Smooth muscle cell (in vitro differentiated cells): ENCODE data around the gene FMNL3. TPM values are rescaled to one million over a fixed set of nuclear protein-coding genes. Genes with fewer than 3 reads are reported as not detected.
A peak's percentile ranks its signal among the peaks of the same experiment; 100 is the strongest.

Experiments used
- DNase-seq: peaks from one replicate; lab custom pipeline; 2025; ENCODE audit not compliant: unreplicated experiment; lab: John Stamatoyannopoulos, UW
- H2AFZ ChIP-seq: fragments of 200-600 bp; sonication (generic); 2 replicates; pipeline ENCODE4 v1.6.0; 2016; ENCODE audit warnings: antibody characterized with exemption, low read depth, mild to moderate bottlenecking
- H3F3A ChIP-seq: fragments of 200-600 bp; sonication (generic); 2 replicates; pipeline ENCODE4 v1.6.0; 2017; ENCODE audit warnings: antibody characterized with exemption, low read depth
- H3K27ac ChIP-seq: fragments of 200-600 bp; sonication (generic); 2 replicates; pipeline ENCODE4 v1.5.1; 2016; ENCODE audit warnings: low read depth, mild to moderate bottlenecking
- H3K27me3 ChIP-seq: fragments of 200-600 bp; sonication (generic); 2 replicates; pipeline ENCODE4 v1.6.1; 2016; ENCODE audit warnings: low read depth, mild to moderate bottlenecking
- H3K36me3 ChIP-seq: fragments of 200-600 bp; sonication (generic); 2 replicates; pipeline ENCODE4 v1.5.1; 2016; ENCODE audit warnings: low read depth
- H3K4me1 ChIP-seq: fragments of 200-600 bp; sonication (generic); 2 replicates; pipeline ENCODE4 v1.5.1; 2016; ENCODE audit warnings: low read depth
- H3K4me2 ChIP-seq: fragments of 200-600 bp; sonication (generic); 2 replicates; pipeline ENCODE4 v1.6.0; 2016; ENCODE audit warnings: mild to moderate bottlenecking
- H3K4me3 ChIP-seq: fragments of 200-600 bp; sonication (generic); 2 replicates; pipeline ENCODE4 v1.5.1; 2016; ENCODE audit warnings: mild to moderate bottlenecking
- H3K79me2 ChIP-seq: fragments of 200-600 bp; sonication (generic); 2 replicates; pipeline ENCODE4 v1.6.0; 2016; ENCODE audit warnings: low read depth, mild to moderate bottlenecking
- H3K9ac ChIP-seq: fragments of 200-600 bp; sonication (generic); 2 replicates; pipeline ENCODE4 v1.6.0; 2016; ENCODE audit warnings: low read depth
- H3K9me3 ChIP-seq: fragments of 200-600 bp; sonication (generic); replicated peaks from 2 replicates; pipeline ENCODE4 v1.5.1; 2016; ENCODE audit warnings: low read depth
- H4K20me1 ChIP-seq: fragments of 200-600 bp; sonication (generic); 2 replicates; pipeline ENCODE4 v1.6.0; 2016; ENCODE audit warnings: low read depth
- WGBS: methylation state at CpG from one replicate; pipeline ENCODE4 v1.1.7; 2016; ENCODE audit warnings: low lambda C conversion rate; 5-methylcytosine and 5-hydroxymethylcytosine counted together
- polyA plus RNA-seq: library from polyadenylated mRNA; unstranded; fragments of >200 nt; fragmentation: Nextera tagmentation; extraction: Ambion mirVana; gene quantifications from 2 replicates; pipeline ENCODE4 v1.2.1, GENCODE V29; 2016
- total RNA-seq: library from RNA; depleted of rRNA; stranded (reverse); fragments of >200 nt; gene quantifications from 2 replicates; pipeline ENCODE4 v1.2.3, GENCODE V29; 2014
- TF ChIP-seq, protein P1 (sequence below): fragments of 200-600 bp; sonication (generic); IDR thresholded peaks from 2 replicates; pipeline ENCODE4 v1.5.1; 2017; ENCODE audit warnings: borderline replicate concordance, mild to moderate bottlenecking, antibody characterized with exemption; ENCODE audit not compliant: insufficient read depth, poor library complexity, severe bottlenecking

The FMNL3 gene
- total and polyA plus RNA-seq, 2 experiments from 2014 or later: 18.3 to 21.7 TPM

DNA sequence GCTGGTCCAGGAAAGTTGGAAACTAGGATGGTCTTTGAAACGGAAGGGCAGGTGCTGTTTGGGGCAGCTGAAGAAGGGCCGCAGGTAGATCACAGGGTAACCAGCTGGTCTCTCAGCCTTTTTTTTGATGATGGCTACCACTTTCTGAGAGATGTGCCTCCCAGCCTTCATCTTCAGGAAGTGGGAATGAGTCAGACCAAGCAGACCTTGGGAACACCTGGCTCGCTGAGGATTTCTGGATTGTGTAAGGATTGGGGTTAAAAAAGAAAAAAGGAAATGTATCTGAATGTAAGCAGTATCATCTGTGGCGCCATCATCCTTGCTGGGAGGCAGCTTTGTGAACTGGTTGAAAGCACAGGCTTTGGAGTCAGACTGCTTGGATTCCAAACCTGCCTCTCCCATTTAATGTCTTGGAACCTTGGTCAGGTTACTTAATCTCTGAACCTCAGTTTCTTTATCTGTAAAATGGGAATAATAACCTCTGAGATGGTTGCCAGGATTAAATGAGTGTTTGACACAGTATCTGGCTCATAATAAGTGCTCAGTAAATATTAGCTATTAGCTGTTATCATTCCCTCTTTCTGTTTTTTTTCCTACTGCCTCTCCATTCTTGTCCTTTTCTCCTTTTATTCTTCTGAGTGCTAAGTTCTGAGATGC, 82.2 kb downstream of the FMNL3 start:
- Histone ChIP-seq H3K4me3 (no peak overlapping the region), H2AFZ (no peak overlapping the region), H3K79me2 (no peaks in the 10 kb centered on the region), H3K36me3 (no peaks in the 10 kb centered on the region), H3K9me3 (no peaks in the 10 kb centered on the region), H3K9ac (no peak overlapping the region), H3F3A (peaks cover 33% of the 10 kb centered on the region), H4K20me1 (peaks cover 9% of the 10 kb centered on the region), H3K27ac (peak overlapping the region; percentile 19), H3K27me3 (no peaks in the 10 kb centered on the region), H3K4me2 (no peak overlapping the region), H3K4me1 (peaks cover 16% of the 10 kb centered on the region)
- no peak for DNase-seq
- TF ChIP-seq, protein P1, sequence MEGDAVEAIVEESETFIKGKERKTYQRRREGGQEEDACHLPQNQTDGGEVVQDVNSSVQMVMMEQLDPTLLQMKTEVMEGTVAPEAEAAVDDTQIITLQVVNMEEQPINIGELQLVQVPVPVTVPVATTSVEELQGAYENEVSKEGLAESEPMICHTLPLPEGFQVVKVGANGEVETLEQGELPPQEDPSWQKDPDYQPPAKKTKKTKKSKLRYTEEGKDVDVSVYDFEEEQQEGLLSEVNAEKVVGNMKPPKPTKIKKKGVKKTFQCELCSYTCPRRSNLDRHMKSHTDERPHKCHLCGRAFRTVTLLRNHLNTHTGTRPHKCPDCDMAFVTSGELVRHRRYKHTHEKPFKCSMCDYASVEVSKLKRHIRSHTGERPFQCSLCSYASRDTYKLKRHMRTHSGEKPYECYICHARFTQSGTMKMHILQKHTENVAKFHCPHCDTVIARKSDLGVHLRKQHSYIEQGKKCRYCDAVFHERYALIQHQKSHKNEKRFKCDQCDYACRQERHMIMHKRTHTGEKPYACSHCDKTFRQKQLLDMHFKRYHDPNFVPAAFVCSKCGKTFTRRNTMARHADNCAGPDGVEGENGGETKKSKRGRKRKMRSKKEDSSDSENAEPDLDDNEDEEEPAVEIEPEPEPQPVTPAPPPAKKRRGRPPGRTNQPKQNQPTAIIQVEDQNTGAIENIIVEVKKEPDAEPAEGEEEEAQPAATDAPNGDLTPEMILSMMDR: no peak
- 84% methylated on average over 4 of the region's 4 CpGs for WGBS

DNA sequence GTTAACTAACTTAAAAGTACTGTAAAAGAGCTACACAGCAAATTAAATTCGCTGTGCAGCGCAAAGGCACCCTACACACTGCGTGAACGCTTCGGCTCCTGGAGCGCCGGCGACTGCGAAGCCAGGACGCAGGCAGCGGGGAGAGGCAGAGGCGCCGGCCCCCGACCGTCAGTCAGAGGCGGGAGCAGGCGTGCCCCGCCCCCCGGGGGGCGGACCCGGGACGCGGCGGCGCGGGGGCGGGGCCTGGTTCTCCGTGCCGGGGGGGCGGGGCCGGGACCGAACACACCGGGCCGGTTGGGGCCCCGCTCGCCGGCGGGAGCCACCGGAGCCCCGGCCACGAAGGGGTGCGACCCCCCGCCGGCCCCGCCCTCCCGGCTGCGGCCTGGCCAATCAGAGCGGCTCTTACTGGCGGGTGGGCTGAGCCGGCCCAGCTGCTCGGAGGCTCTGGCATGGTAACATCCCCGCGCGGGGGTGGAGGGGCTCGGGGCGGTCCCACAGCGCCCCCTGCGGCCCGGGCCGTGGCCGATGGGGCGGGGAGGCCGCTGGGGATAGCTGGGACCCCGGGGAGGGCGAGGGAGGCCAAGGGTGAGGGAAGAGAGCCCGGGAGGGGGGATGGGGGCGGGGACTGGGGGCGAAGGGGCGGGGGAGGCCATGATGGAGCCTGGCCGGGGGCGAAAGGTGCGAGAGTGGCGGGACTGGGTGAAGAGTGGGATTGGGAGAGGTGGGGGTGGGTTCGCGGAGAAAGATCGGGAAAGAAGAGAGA, 83.9 kb downstream of the FMNL3 start, which contains the start of gene PRPF40B:
Gene PRPF40B, plus strand, starts transcription at position 420 of the 763 bp plus-strand sequence. Its CDS starts 30 bp downstream, at position 450.
- TF ChIP-seq, protein P1: peak; percentile 56
- H3K4me3 ChIP-seq: peak within 1 kb of the TSS; percentile 68
- 0% methylated on average over 17 of the region's 76 CpGs for WGBS

DNA sequence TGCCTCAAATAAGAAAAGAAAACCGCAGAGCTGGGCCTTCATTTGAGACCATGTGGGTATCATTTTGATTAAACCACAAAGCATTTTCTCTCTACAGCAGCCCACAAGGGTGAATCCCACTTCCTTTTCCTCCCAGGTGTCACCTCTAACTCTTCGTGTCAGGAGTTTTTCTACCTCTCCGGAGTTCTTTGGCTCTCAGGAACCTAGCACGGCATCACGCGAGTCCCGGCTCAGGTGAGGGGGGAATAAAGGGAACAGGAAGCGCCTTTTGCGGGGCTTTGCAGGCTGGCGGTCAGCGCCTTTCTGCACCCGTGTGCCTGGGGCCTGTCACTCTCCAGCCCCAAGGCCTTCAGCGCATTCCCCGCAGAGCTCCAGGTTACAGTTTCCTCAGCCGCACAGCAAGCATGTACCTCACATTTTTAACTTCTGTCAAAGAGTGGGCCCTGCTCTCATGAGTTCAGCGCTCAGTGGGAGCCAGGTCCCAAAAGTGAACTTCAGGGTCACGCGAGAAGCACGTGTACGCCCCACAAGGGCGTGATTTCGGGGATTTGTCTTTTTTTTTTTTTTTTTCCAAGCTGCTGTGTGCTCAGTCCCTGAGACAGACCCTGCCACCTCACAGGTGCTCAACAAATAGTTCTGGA, 84.6 kb downstream of the FMNL3 start:
- 6% methylated on average over 22 of the region's 22 CpGs for WGBS

More for the DNA sequence above, 83.9 kb downstream of the FMNL3 start, which contains the start of gene PRPF40B:
- peak; percentile 92 for DNase-seq
- Histone ChIP-seq H3K9me3 (no peaks in the 10 kb centered on the region), H3K4me1 (peaks cover 16% of the 10 kb centered on the region), H3K4me2 (peak within 1 kb of the TSS; percentile 84), H4K20me1 (no peaks in the 10 kb centered on the region), H3K79me2 (no peaks in the 10 kb centered on the region), H3K36me3 (no peaks in the 10 kb centered on the region), H3K27ac (peak within 1 kb of the TSS; percentile 58), H3K9ac (peak within 1 kb of the TSS; percentile 66), H3F3A (peaks cover 33% of the 10 kb centered on the region), H2AFZ (peak within 1 kb of the TSS; percentile 59), H3K27me3 (no peaks in the 10 kb centered on the region)

More for the DNA sequence above, 84.6 kb downstream of the FMNL3 start:
- Histone ChIP-seq H4K20me1 (no peaks in the 10 kb centered on the region), H3K9me3 (no peaks in the 10 kb centered on the region), H3K36me3 (no peaks in the 10 kb centered on the region), H3K27me3 (no peaks in the 10 kb centered on the region), H3K4me1 (peaks cover 16% of the 10 kb centered on the region), H3K79me2 (no peaks in the 10 kb centered on the region), H3K9ac (peak overlapping the region; percentile 66), H3F3A (peaks cover 33% of the 10 kb centered on the region), H3K27ac (peak overlapping the region; percentile 58), H3K4me3 (peak overlapping the region; percentile 68), H2AFZ (peak overlapping the region; percentile 59), H3K4me2 (peak overlapping the region; percentile 84)
- no peak for DNase-seq
- TF ChIP-seq, protein P1: no peak
